ENCODE data around the gene TUBA3C.
"Not testable (repeated sequence)": the region's sequence is repeated elsewhere in the genome, so short reads cannot be mapped to it uniquely, and the experiment has no call there.

The TUBA3C gene

GRCh38 chr13:19181621-19182485, at the start of gene TUBA3C:
TSS of gene TUBA3C (minus strand) at chr13:19181824. CDS start at chr13:19181747, 77 bp downstream.
- no peak for DNase-seq

DNA sequence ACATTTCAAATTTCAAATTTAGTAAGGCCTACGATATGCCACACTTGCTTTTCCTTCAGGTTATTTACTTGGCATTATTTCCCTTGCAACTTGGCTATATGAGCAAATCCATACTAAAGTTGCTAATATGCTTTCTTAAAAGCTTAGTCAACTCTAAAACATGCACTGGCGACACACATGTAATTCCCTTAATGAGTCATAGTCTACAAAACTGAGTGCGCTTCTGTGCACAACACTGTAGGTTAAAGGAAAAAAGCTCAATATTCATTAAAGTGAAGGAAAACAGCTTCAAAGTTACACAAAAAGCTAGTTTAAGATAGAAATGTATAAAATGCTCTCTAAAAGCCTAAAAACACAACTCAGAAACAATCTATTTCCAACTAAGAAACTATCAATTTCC, 25.8 kb upstream of the TUBA3C start:
- not testable (repeated sequence) for DNase-seq

GRCh38 chr13:19192622-19193021, 11.0 kb upstream of the TUBA3C start:
- not testable (repeated sequence) for DNase-seq

- not testable (repeated sequence) for DNase-seq
Measured at GRCh38 chr13:19189911-19190310, 8.3 kb upstream of the TUBA3C start.

DNA sequence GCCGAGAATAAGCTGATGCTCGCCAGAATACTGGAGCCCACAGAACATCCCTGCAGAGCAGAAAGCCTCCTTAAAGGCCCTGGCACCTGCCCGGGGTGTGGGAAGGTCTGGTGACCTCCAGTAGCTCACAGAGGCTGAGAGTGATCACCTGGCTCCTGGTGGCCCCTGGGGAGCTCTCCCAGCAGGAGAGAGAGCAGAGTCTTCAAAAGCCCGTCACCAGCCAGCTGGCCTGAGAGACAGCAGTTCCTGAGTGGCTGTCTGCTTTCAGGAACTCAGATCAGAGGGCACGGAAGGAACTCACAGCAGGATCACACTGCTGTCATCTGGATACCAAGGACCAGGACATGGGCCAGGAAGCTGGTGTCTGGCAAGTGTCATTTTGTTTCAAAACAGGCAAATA, 7.7 kb upstream of the TUBA3C start:
- not testable (repeated sequence) for DNase-seq

GRCh38 chr13:19185865-19186645, 4.4 kb upstream of the TUBA3C start:
- no peak for DNase-seq

GRCh38 chr13:19185086-19185864, 3.7 kb upstream of the TUBA3C start:
- DNase-seq, result no peak

- DNase-seq, result no peak
Measured at GRCh38 chr13:19184176-19184575, 2.6 kb upstream of the TUBA3C start.

DNA sequence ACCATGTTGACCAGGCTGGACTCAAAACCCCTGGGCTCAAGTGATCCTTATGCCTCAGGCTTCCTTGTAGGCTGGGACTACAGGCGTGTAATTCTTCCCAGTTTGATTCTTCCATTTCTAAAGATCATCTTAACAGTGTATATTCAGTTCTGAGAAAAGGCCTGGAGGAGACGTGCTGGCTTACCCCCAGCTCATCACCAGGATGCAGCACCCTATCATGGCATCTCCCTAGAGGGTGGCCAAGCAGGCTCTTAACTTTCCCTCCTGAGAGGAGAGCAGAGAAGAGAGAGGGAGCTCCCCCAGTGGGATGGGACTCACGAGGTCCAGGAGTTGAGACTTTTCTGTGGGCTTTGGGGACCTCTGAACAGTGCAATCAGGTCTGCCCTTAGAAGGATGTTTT, 2.1 kb upstream of the TUBA3C start:
- no peak for DNase-seq

GRCh38 chr13:19182536-19182935, 912 bp upstream of the TUBA3C start:
- DNase-seq, result no peak

GRCh38 chr13:19181021-19181620, 503 bp downstream of the TUBA3C start:
- no peak for DNase-seq

DNA sequence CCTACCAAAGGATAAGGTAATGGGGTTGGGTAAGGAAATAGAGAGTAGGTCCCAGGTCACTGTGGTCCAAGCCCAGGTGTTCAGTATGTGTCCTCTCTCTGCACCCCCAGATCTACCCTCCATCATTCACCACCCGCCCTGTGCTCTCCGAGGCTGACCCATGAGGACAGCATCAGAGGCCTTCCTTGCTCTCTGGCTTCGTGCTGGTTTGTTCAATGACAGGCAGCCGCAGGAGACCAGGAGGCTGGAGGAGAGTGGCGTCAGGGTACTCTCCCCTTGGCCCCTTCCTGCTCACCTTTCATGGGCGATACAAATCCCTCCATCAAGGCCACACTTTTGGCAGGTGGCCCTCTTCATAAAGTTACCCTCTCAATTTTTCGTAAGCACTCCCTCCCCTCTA, 1.7 kb downstream of the TUBA3C start:
- DNase-seq, result no peak

GRCh38 chr13:19178901-19179593, 2.6 kb downstream of the TUBA3C start:
- DNase-seq, result no peak

GRCh38 chr13:19176981-19177776, 4.4 kb downstream of the TUBA3C start:
- DNase-seq, result not testable (repeated sequence)

DNA sequence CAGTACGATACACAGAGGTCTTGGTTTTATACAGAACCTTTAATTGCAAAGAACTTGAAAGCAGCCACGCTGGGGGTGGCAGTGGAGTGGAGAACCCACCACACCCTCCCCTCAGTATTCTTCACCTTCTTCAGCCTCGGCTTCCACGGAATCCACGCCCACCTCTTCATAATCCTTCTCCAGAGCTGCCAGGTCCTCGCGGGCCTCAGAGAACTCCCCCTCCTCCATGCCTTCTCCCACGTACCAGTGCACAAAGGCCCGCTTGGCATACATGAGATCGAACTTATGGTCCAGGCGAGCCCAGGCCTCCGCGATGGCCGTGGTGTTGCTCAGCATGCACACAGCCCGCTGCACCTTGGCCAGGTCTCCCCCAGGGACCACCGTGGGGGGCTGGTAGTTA, 7.9 kb downstream of the TUBA3C start:
- no peak for DNase-seq

GRCh38 chr13:19172647-19173030, 9.0 kb downstream of the TUBA3C start:
- DNase-seq, result no peak

- no peak for DNase-seq
Measured at GRCh38 chr13:19172007-19172646, 9.5 kb downstream of the TUBA3C start.

GRCh38 chr13:19171563-19171962, 10.1 kb downstream of the TUBA3C start:
- no peak for DNase-seq

- DNase-seq, result no peak
Measured at GRCh38 chr13:19169991-19170390, 11.6 kb downstream of the TUBA3C start.

DNA sequence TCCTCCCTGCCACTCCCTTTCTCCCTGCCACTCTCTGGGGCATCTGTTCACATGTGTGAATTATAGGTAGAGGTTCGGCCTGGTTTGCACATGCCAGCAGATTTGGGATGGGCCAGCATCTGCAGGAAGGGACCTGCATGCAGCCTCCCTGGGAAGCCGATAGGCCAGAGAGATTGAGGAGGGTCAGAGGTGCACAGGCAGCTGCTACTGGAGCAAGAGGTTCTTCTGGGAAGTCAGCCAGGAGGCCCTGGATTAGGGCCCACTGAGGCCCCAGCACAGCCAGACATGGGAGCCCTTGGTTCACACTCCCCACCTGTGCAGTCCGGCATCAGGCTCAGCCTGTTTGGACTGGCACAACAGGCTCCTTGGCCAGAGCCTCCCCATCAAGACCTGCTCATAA, 12.1 kb downstream of the TUBA3C start:
- DNase-seq, result no peak

DNA sequence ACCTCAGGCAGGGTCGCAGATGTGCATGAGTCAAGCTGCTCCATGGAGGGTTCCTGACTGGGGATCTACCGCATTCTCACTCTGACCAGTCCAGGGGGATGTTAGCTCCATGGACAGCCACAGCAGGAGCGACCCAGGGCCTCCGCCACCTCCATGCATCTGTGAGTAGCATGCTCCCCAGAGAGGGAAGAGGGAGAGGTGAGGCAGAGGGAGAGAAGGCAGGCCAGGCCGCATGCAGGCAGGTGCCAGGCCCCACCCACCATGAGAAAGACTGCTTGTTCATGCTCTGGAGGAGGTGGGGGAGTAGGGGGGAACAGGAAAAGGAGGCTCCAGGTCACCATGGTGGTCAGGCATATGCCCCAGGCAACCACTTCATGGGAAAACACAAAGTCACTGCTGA, 20.3 kb downstream of the TUBA3C start:
- DNase-seq, result no peak

All from NCI-H187 (cell line).